Prostate gland (tissue), 2 donors: ENCODE results near the gene PER2. TPM values are rescaled to one million over a fixed set of nuclear protein-coding genes. Genes with fewer than 3 reads are reported as not detected.

Source experiments
- DNase-seq: peaks from one replicate; pipeline ENCODE4 v3.0.0-alpha.2; 2019; ENCODE audit warnings: low spot score
- H3K27ac ChIP-seq, 2 donors: fragments of 200-600 bp; sonication (generic); 2 replicates each; pipeline ENCODE4 v1.5.1; 2017 to 2019
- H3K27me3 ChIP-seq: fragments of 200-600 bp; sonication (generic); replicated peaks from 2 replicates; pipeline ENCODE4 v1.5.1; 2019; ENCODE audit not compliant: insufficient read depth
- H3K36me3 ChIP-seq, 2 donors: fragments of 200-600 bp; sonication (generic); 1 replicate in 1 of 2; 2 replicates in 1 of 2; pipeline versions ENCODE4 v1.5.1 to v1.8.1; 2017 to 2019
- H3K4me1 ChIP-seq: fragments of 200-600 bp; sonication (generic); replicated peaks from 2 replicates; pipeline ENCODE4 v1.5.1; 2019
- H3K4me3 ChIP-seq, 2 donors: fragments of 200-600 bp; sonication (generic); 2 replicates each; pipeline ENCODE4 v1.5.1; 2017 to 2019
- H3K9me3 ChIP-seq: fragments of 200-600 bp; sonication (generic); 2 replicates; pipeline ENCODE4 v1.5.1; 2017
- POLR2A ChIP-seq: fragments of 450-650 bp; IDR thresholded peaks from one replicate; pipeline ENCODE4 v1.6.1; 2016; ENCODE audit warnings: antibody characterized with exemption, mild to moderate bottlenecking
- POLR2AphosphoS5 ChIP-seq: sonication (generic); formaldehyde crosslinking; IDR thresholded peaks from one replicate; pipeline ENCODE4 v1.6.1; 2017; ENCODE audit warnings: antibody characterized with exemption
- WGBS: methylation state at CpG from one replicate; pipeline ENCODE4 v1.1.5; 2018; 5-methylcytosine and 5-hydroxymethylcytosine counted together
- intact Hi-C: fragments of 100-400 bp; cut with DNase I; formaldehyde crosslinking; loops from one replicate; pipeline ENCODE4 v1.14.2; 2022
- total RNA-seq, 2 donors: library from RNA; depleted of rRNA; stranded (reverse); fragments of >200 nt; gene quantifications; one replicate each; pipeline ENCODE4 v1.1.0, GENCODE V29; 2016
- TF ChIP-seq, protein P1 (sequence below), 4 experiments: fragments of 200-600 bp in 2 of 4; fragments of 450-650 bp in 2 of 4; sonication (generic) in 2 of 4; IDR thresholded peaks; 1 replicate in 3 of 4; 2 replicates in 1 of 4; pipeline ENCODE4 v1.5.1; 2016 to 2019; ENCODE audit warnings: antibody characterized with exemption in 4 of 4, mild to moderate bottlenecking in 2 of 4, moderate library complexity in 2 of 4

The PER2 gene
- total RNA-seq, 2 donors from 2014 or later = 24.0 to 53.1 TPM

DNA sequence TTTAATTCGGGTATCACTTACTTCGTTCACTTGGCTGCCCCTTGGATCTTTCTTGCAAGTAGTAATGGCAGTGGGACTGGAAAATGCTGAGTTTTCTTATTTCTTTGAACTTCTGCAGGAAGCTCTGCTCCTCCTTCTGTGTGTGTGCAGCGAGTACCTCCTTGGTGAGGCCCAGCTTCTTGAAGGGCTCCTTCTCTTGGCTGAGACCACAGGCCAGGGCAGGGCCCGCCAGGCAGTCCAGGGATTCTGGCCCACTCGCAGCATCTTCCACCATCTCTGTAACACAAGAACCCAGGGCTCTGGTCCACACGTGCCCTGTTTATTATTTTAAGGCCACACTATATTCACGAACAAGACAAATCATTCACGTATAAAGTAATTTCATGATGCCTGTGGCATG is 32.8 kb downstream of the PER2 start:
- TF ChIP-seq POLR2AphosphoS5 = no peak
- no peak for TF ChIP-seq POLR2A
- TF ChIP-seq, protein P1, sequence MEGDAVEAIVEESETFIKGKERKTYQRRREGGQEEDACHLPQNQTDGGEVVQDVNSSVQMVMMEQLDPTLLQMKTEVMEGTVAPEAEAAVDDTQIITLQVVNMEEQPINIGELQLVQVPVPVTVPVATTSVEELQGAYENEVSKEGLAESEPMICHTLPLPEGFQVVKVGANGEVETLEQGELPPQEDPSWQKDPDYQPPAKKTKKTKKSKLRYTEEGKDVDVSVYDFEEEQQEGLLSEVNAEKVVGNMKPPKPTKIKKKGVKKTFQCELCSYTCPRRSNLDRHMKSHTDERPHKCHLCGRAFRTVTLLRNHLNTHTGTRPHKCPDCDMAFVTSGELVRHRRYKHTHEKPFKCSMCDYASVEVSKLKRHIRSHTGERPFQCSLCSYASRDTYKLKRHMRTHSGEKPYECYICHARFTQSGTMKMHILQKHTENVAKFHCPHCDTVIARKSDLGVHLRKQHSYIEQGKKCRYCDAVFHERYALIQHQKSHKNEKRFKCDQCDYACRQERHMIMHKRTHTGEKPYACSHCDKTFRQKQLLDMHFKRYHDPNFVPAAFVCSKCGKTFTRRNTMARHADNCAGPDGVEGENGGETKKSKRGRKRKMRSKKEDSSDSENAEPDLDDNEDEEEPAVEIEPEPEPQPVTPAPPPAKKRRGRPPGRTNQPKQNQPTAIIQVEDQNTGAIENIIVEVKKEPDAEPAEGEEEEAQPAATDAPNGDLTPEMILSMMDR (IDR thresholded peaks at IDR 0.05) = no peak
- intact Hi-C loops = no loop called here
- 84% methylated on average over 8 of the region's 8 CpGs for WGBS
- no peak for DNase-seq
- Histone ChIP-seq H3K27ac (no peak overlapping the region), H3K27me3 (no peaks in the 10 kb centered on the region), H3K4me1 (no peaks in the 10 kb centered on the region), H3K4me3 (no peak overlapping the region), H3K9me3 (no peaks in the 10 kb centered on the region), H3K36me3 (peaks cover 11 to 28% of the 10 kb centered on the region in 2 donors)

DNA sequence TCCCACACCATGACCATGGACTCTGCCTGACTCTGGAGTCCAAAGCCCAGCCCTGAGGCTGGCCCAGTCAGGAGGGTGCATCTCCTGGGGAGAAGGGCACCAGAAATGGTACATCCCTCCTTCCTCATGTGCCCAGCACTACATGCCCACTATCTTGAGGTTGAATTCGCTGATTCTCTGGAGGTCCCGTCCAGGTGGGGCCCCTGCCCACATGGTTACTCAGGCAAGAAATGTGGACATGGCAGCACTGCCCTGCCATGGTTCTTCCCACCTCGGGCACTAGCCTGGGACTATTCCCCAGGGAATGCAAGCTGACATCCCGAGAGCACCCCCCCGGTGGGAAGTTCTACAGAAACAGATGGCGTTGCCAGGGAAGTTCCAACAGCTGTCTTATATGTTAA is 33.3 kb downstream of the PER2 start:
- intact Hi-C loops = no loop called here
- no peak overlapping the region for H3K27ac ChIP-seq
- TF ChIP-seq POLR2A = no peak
- no peak for TF ChIP-seq POLR2AphosphoS5
- TF ChIP-seq, protein P1 (IDR thresholded peaks at IDR 0.05) = no peak
- H3K36me3 ChIP-seq = peaks cover 15 to 28% of the 10 kb centered on the region in 2 donors
- no peaks in the 10 kb centered on the region for H3K9me3 ChIP-seq
- WGBS = 91% methylated on average over 6 of the region's 6 CpGs
- no peak overlapping the region for H3K4me3 ChIP-seq
- DNase-seq = no peak
- no peaks in the 10 kb centered on the region for H3K4me1 ChIP-seq
- no peaks in the 10 kb centered on the region for H3K27me3 ChIP-seq

DNA sequence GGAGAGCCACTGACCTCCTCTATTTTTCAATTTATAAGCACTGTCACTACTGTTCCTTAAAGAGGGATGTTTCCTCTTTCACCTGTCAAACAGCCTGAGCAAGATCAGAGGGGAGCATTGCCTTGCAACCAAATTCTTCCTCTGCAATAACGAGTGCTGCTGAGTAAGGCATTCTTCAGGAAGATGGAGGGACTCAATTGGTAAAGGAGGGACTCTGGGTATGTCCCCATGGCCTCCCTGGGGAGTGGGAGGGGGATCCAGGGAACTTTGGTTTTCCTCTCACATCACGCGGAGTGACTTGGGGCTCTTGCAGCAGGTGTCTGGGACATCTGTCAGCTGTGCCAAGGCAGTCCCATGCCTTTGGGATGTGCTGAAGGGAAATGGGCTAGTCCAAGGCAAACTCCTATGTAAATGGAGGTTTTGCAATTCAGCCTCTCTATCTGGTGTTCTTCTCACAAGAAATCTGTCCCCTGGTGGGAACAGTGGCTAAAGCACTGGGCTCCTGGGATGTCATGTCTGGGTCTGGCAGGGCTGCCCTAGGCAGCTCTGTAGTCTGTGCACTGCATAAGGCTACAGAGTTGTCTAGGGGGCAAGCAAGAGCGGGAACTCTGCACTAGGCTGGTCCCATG is 34.2 kb downstream of the PER2 start:
- no peak overlapping the region for H3K27ac ChIP-seq
- peaks cover 21 to 26% of the 10 kb centered on the region in 2 donors for H3K36me3 ChIP-seq
- H3K27me3 ChIP-seq = no peaks in the 10 kb centered on the region
- H3K4me3 ChIP-seq = no peak overlapping the region
- 72% methylated on average over 4 of the region's 4 CpGs for WGBS
- H3K4me1 ChIP-seq = no peaks in the 10 kb centered on the region
- H3K9me3 ChIP-seq = no peaks in the 10 kb centered on the region
- TF ChIP-seq, protein P1 (IDR thresholded peaks at IDR 0.05) = no peak
- TF ChIP-seq POLR2AphosphoS5 (no peak), POLR2A (no peak)
- intact Hi-C loops = no loop called here
- DNase-seq = no peak

DNA sequence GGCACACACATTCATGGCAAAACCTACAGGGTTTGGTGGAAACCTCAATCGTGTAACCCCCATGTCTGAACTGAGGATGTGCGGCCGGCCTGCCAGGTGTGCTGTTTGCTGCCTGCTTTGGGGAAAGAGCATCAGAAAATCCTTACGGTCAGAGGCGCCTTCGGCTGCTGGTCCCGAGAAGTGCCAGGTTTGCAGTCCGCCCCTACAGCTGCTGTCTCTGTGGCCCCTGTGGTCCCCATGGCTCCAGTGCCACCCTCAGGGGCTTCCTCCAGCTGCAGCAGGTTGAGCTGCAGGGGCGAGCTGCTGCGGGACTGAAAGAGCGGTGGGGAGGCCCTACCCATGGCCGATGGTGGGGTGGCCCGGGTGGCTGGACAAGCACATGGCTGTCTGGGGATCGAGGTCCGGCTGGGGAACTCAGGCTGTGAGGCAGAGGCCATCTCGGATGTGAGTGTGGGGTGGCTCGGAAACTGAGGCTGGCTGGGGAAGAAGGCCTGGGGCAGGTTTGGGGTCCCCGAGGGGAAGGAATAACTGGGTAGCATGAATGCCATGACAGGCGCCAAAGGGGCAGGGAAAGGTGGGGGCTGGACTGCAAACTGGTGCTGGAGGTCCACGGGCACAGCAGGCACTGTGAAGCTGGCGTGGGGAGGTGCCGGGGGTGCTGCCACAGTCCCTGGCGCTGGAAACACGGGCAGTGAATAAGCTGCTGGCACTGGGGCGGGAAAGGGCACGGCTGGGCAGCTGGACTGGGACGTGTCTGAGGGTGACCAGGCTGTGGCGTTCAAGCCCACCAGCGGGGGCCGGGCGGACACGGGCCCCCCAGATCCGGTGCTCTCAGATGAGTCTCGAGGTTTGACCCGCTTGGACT is 35.4 kb downstream of the PER2 start:
- H3K4me1 ChIP-seq = no peaks in the 10 kb centered on the region
- 95% methylated on average over 35 of the region's 35 CpGs for WGBS
- no peak overlapping the region for H3K27ac ChIP-seq
- no peak for TF ChIP-seq POLR2AphosphoS5
- TF ChIP-seq, protein P1 (IDR thresholded peaks at IDR 0.05) = no peak
- no peak for TF ChIP-seq POLR2A
- no peaks in the 10 kb centered on the region for H3K27me3 ChIP-seq
- intact Hi-C loops = no loop called here
- peaks cover 18 to 23% of the 10 kb centered on the region in 2 donors for H3K36me3 ChIP-seq
- H3K4me3 ChIP-seq = no peak overlapping the region
- no peaks in the 10 kb centered on the region for H3K9me3 ChIP-seq
- no peak for DNase-seq
